IMR-90 (cell line): ENCODE measurements around the gene SLC6A6. TPM values are rescaled to one million over a fixed set of nuclear protein-coding genes. Genes with fewer than 3 reads are reported as not detected.

Source experiments
- ATAC-seq: fragments of 200-7000 bp; cut with Tn5 transposase; 2 replicates; pipeline ENCODE4 v1.9.1; 2020; ENCODE audit warnings: low read depth, mild to moderate bottlenecking, moderate library complexity
- BruUV-seq: library from RNA; stranded (reverse); fragments of 400-500 nt; replicated peaks from 2 replicates; lab custom pipeline; 2021; lab: Mats Ljungman, UMichigan
- CTCF ChIA-PET: fragments of 300-600 bp; formaldehyde crosslinking; extraction: SDS; loops from one replicate; lab custom pipeline; 2021; ENCODE audit warnings: antibody characterized with exemption; lab: Yijun Ruan, JAX
- POLR2A ChIA-PET: fragments of 300-600 bp; sonication (Branson Sonifier 250); formaldehyde crosslinking; loops from one replicate; lab custom pipeline; 2022; ENCODE audit warnings: antibody characterized with exemption; ENCODE audit not compliant: unreplicated experiment; lab: Charles Lee
- DNase-seq: peaks from one replicate; pipeline ENCODE4 v3.0.0; 2013
- H2AFZ ChIP-seq: replicated peaks from 2 replicates; pipeline ENCODE3; 2013; ENCODE audit warnings: low read length, mild to moderate bottlenecking; ENCODE audit not compliant: poor library complexity
- H2AK5ac ChIP-seq: 2 replicates; pipeline ENCODE4 v1.6.1; 2013; ENCODE audit warnings: low read depth, low read length, inconsistent platforms
- H2AK9ac ChIP-seq: replicated peaks from 2 replicates; pipeline ENCODE3; 2013; ENCODE audit warnings: mild to moderate bottlenecking, low read depth, low read length, moderate library complexity; ENCODE audit not compliant: poor library complexity
- H2BK120ac ChIP-seq: 2 replicates; pipeline ENCODE4 v1.6.1; 2013; ENCODE audit warnings: low read depth, low read length, inconsistent platforms
- H2BK15ac ChIP-seq: 3 replicates; pipeline ENCODE4 v1.6.1; 2013; ENCODE audit warnings: low read depth, low read length, inconsistent platforms
- H2BK20ac ChIP-seq: 2 replicates; pipeline ENCODE4 v1.6.1; 2013; ENCODE audit warnings: low read depth, mild to moderate bottlenecking, inconsistent platforms, low read length, moderate library complexity
- H2BK5ac ChIP-seq: 2 replicates; pipeline ENCODE4 v1.6.1; 2013; ENCODE audit warnings: mild to moderate bottlenecking, low read depth, low read length, inconsistent platforms; ENCODE audit not compliant: poor library complexity, severe bottlenecking
- H3K14ac ChIP-seq: replicated peaks from 2 replicates; pipeline ENCODE4 v1.6.1; 2013; ENCODE audit warnings: low read depth, low read length, inconsistent platforms
- H3K18ac ChIP-seq: 2 replicates; pipeline ENCODE4 v1.6.1; 2013; ENCODE audit warnings: low read depth, low read length, control low read depth
- H3K23ac ChIP-seq: 2 replicates; pipeline ENCODE4 v1.6.1; 2013; ENCODE audit warnings: low read depth, low read length, inconsistent platforms
- H3K27ac ChIP-seq: 2 replicates; pipeline ENCODE4 v1.5.1; 2013; ENCODE audit warnings: mild to moderate bottlenecking, control low read depth, low read length; ENCODE audit not compliant: insufficient read depth
- H3K27me3 ChIP-seq: 2 replicates; pipeline ENCODE4 v1.6.1; 2013; ENCODE audit warnings: low read length; ENCODE audit not compliant: control insufficient read depth, insufficient read depth
- H3K36me3 ChIP-seq: 2 replicates; pipeline ENCODE4 v1.6.1; 2013; ENCODE audit warnings: low read length, mixed read lengths; ENCODE audit not compliant: control insufficient read depth, insufficient read depth
- H3K4ac ChIP-seq: 2 replicates; pipeline ENCODE4 v1.6.1; 2013; ENCODE audit warnings: low read depth, low read length, inconsistent platforms
- H3K4me1 ChIP-seq: 2 replicates; pipeline ENCODE4 v1.6.1; 2013; ENCODE audit warnings: low read length, mixed read lengths; ENCODE audit not compliant: control insufficient read depth, insufficient read depth
- H3K4me2 ChIP-seq: 2 replicates; pipeline ENCODE4 v1.6.1; 2013; ENCODE audit warnings: low read depth, mild to moderate bottlenecking, control low read depth, low read length, moderate library complexity
- H3K4me3 ChIP-seq: 2 replicates; pipeline ENCODE4 v1.5.1; 2013; ENCODE audit warnings: low read depth, mild to moderate bottlenecking, control low read depth, low read length, moderate library complexity; ENCODE audit not compliant: insufficient read depth
- H3K56ac ChIP-seq: 2 replicates; pipeline ENCODE4 v1.6.1; 2013; ENCODE audit warnings: low read length, inconsistent platforms; ENCODE audit not compliant: insufficient read depth; ENCODE audit errors: extremely low read depth
- H3K79me1 ChIP-seq, 2 experiments: 2 replicates each; pipeline ENCODE4 v1.6.1; 2013; ENCODE audit warnings: low read length in 2 of 2, inconsistent platforms in 1 of 2, low read depth in 1 of 2
- H3K9ac ChIP-seq: 2 replicates; pipeline ENCODE4 v1.6.1; 2013; ENCODE audit warnings: low read depth, low read length, control low read depth
- H3K9me1 ChIP-seq: 2 replicates; pipeline ENCODE4 v1.6.1; 2013; ENCODE audit warnings: low read length, inconsistent platforms; ENCODE audit not compliant: insufficient read depth
- H3K9me3 ChIP-seq: 2 replicates; pipeline ENCODE4 v1.6.1; 2013; ENCODE audit warnings: low read length; ENCODE audit not compliant: control insufficient read depth, insufficient read depth
- H4K20me1 ChIP-seq: 2 replicates; pipeline ENCODE4 v1.6.1; 2013; ENCODE audit warnings: low read length, inconsistent platforms; ENCODE audit not compliant: insufficient read depth
- H4K5ac ChIP-seq: 2 replicates; pipeline ENCODE4 v1.6.1; 2013; ENCODE audit warnings: mild to moderate bottlenecking, low read depth, low read length, control low read depth
- H4K8ac ChIP-seq, 2 experiments: 2 replicates each; pipeline ENCODE4 v1.6.1; 2013; ENCODE audit warnings: low read depth in 2 of 2, low read length in 2 of 2, control low read depth in 1 of 2, inconsistent platforms in 1 of 2
- H4K91ac ChIP-seq: 2 replicates; pipeline ENCODE4 v1.6.1; 2013; ENCODE audit warnings: low read depth, low read length, inconsistent platforms; ENCODE audit not compliant: insufficient read depth
- BHLHE40 ChIP-seq: fragments of 150-350 bp; IDR thresholded peaks from 2 replicates; pipeline ENCODE4 v1.6.1; 2016; ENCODE audit warnings: mild to moderate bottlenecking, low read depth, low read length
- POLR2A ChIP-seq: IDR thresholded peaks from 2 replicates; pipeline ENCODE4 v1.6.1; 2012; ENCODE audit warnings: mild to moderate bottlenecking, low read depth, low read length
- RAD21 ChIP-seq: IDR thresholded peaks from 2 replicates; pipeline ENCODE4 v1.6.1; 2012; ENCODE audit warnings: low read length, improper control_type of control experiment
- RCOR1 ChIP-seq: IDR thresholded peaks from 2 replicates; pipeline ENCODE4 v1.6.1; 2012; ENCODE audit warnings: mild to moderate bottlenecking, low read length, improper control_type of control experiment; ENCODE audit not compliant: insufficient replicate concordance
- USF2 ChIP-seq: fragments of 150-350 bp; IDR thresholded peaks from 2 replicates; pipeline ENCODE4 v1.6.1; 2017; ENCODE audit warnings: mild to moderate bottlenecking, antibody characterized with exemption, low read length, low read depth
- WGBS, 2 experiments: methylation state at CpG; one replicate each; pipeline versions ENCODE4 v1.1.5 to v1.1.7; 2013; ENCODE audit warnings: missing lambda C conversion rate in 2 of 2; ENCODE audit not compliant: insufficient read length in 1 of 2; ENCODE audit errors: extremely low coverage in 2 of 2; 5-methylcytosine and 5-hydroxymethylcytosine counted together
- dilution Hi-C: fragments of 300-500 bp; cut with HindIII; formaldehyde crosslinking; loops from one replicate; pipeline ENCODE4 v1.14.3; 2018; ENCODE audit warnings: low sequenced_read_pairs; ENCODE audit not compliant: unreplicated experiment
- in situ Hi-C: fragments of 300-500 bp; cut with MboI; formaldehyde crosslinking; loops from 3 replicates; pipeline ENCODE4 v1.14.3; 2019; ENCODE audit warnings: low sequenced_read_pairs, inconsistent platforms, mixed read lengths
- intact Hi-C: fragments of 100-400 bp; cut with micrococcal nuclease; formaldehyde crosslinking; loops from 2 replicates; pipeline ENCODE4 v1.10.0; 2022
- polyA plus RNA-seq, 3 experiments: library from polyadenylated mRNA; depleted of rRNA; stranded (reverse); fragments of >200 nt; gene quantifications; 2 replicates each; pipeline ENCODE4 v1.2.3, GENCODE V29; 2012; ENCODE audit warnings: low replicate concordance in 1 of 3
- total RNA-seq: library from RNA; depleted of rRNA; stranded (reverse); fragments of >200 nt; gene quantifications from 2 replicates; pipeline ENCODE4 v1.2.3, GENCODE V29; 2012

Gene SLC6A6
- total and polyA plus RNA-seq, 2 of the 4 experiments (the other 2 are of a cell fraction), result 29.9 to 39.4 TPM

DNA sequence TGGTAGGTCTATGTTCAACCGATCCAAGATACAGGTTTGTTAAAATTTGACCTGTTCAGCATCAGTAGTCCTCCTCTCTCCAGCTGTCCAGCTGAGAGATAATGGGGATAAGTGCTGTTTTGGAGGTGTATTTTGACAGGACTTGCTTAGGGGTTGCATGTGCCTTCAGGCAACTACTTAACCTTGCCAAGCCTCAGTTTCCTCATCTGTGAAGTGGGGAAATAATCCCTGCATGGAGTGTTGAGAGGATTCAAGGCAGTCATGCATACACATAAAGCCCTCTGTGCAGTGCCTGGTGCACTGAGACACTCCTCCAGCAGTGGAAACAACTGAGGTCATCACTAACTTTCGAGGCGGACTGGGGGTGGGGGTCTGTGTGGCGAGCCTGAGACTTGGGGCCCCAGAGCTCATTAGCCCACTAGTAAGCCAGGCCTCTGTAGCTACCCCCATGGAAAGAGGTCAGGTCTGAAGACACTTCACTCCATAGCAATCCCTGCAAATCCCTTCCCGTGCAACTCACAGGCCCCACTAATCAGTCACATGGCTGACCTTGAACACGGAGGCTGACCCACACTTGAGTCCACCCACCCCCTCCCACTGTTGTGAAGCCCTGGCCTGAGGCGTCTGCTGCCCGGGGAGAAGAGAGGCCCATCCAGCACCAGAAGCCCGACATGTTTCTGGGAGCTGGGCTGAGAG is 25.9 kb upstream of the SLC6A6 start:
- ATAC-seq, result no peak

More for the DNA sequence above, 25.9 kb upstream of the SLC6A6 start:
- 79% methylated on average over 5 of the region's 9 CpGs; no CpG with 5 or more reads in 1 of the 2 experiments for WGBS, 2 experiments
- Histone ChIP-seq H4K91ac (no peak overlapping the region), H3K9me3 (no peaks in the 10 kb centered on the region), H3K23ac (no peak overlapping the region), H3K27me3 (no peaks in the 10 kb centered on the region; the same call in 1 of the 2 replicates), H2AK5ac (no peak overlapping the region), H2BK20ac (no peak overlapping the region), H4K8ac (no peak overlapping the region), H3K4me3 (no peak overlapping the region), H3K18ac (no peak overlapping the region), H2BK5ac (no peak overlapping the region), H3K4ac (no peak overlapping the region), H3K36me3 (no peaks in the 10 kb centered on the region), H3K79me1 (no peaks in the 10 kb centered on the region), H3K4me2 (no peak overlapping the region), H3K14ac (no peak overlapping the region), H3K9me1 (no peaks in the 10 kb centered on the region), H3K56ac (no peak overlapping the region), H2BK15ac (no peak overlapping the region), H3K27ac (no peak overlapping the region), H4K5ac (no peak overlapping the region), H2BK120ac (no peak overlapping the region), H2AK9ac (no peak overlapping the region), H3K9ac (no peak overlapping the region), H4K20me1 (no peaks in the 10 kb centered on the region), H3K4me1 (peaks cover 3% of the 10 kb centered on the region), H2AFZ (no peak overlapping the region)
- in situ Hi-C loops (no loop called here), intact Hi-C loops (no loop called here), dilution Hi-C loops (no loop called here)
- BruUV-seq, result no TSS peak
- ChIA-PET POLR2A (no interaction called here), CTCF (no interaction called here)
- TF ChIP-seq RCOR1 (no peak), RAD21 (no peak), POLR2A (no peak), BHLHE40 (no peak), USF2 (no peak)
- DNase-seq, result no peak
